A673 (cell line): Measurements from ENCODE around the gene WDR59. TPM values are rescaled to one million over a fixed set of nuclear protein-coding genes. Genes with fewer than 3 reads are reported as not detected.

Source experiments
- BruUV-seq: library from RNA; stranded (reverse); fragments of 400-500 nt; replicated peaks from 2 replicates; lab custom pipeline; 2021; lab: Mats Ljungman, UMichigan
- CTCF ChIA-PET: fragments of 300-600 bp; sonication (Branson Sonifier 250); formaldehyde crosslinking; loops from one replicate; lab custom pipeline; 2022; ENCODE audit warnings: antibody characterized with exemption; lab: Charles Lee
- POLR2A ChIA-PET: fragments of 300-600 bp; sonication (Branson Sonifier 250); formaldehyde crosslinking; loops from one replicate; lab custom pipeline; 2022; ENCODE audit warnings: antibody characterized with exemption; ENCODE audit not compliant: low non-redundant PET; lab: Charles Lee
- DNase-seq: peaks from one replicate; pipeline ENCODE4 v3.0.0-alpha.2; 2015; ENCODE audit warnings: low spot score
- H3K27ac ChIP-seq: fragments of 200-600 bp; sonication (generic); 2 replicates; pipeline ENCODE4 v1.5.1; 2016; ENCODE audit warnings: mixed run types, low read depth, mild to moderate bottlenecking, mixed read lengths, antibody characterized with exemption, low read length; ENCODE audit not compliant: poor library complexity, severe bottlenecking
- H3K27me3 ChIP-seq: fragments of 200-600 bp; sonication (generic); replicated peaks from 2 replicates; pipeline ENCODE4 v1.6.1; 2017; ENCODE audit warnings: mixed run types, low read depth, mild to moderate bottlenecking, mixed read lengths, antibody characterized with exemption, low read length; ENCODE audit not compliant: insufficient read depth, poor library complexity
- H3K36me3 ChIP-seq: fragments of 200-600 bp; sonication (generic); 2 replicates; pipeline ENCODE4 v1.6.1; 2016; ENCODE audit warnings: mixed run types, mild to moderate bottlenecking, mixed read lengths, antibody characterized with exemption, low read length; ENCODE audit not compliant: insufficient read depth, poor library complexity, severe bottlenecking
- H3K4me1 ChIP-seq: fragments of 200-600 bp; sonication (generic); 2 replicates; pipeline ENCODE4 v1.6.1; 2017; ENCODE audit warnings: mixed run types, mild to moderate bottlenecking, mixed read lengths, antibody characterized with exemption, low read length; ENCODE audit not compliant: insufficient read depth, poor library complexity, severe bottlenecking
- H3K4me3 ChIP-seq: fragments of 200-600 bp; sonication (generic); 2 replicates; pipeline ENCODE4 v1.5.1; 2016; ENCODE audit warnings: low read depth, mixed run types, mild to moderate bottlenecking, mixed read lengths, low read length; ENCODE audit not compliant: poor library complexity, severe bottlenecking
- H3K9me3 ChIP-seq: fragments of 200-600 bp; sonication (generic); 2 replicates; pipeline ENCODE4 v1.6.1; 2016; ENCODE audit warnings: mixed run types, low read depth, mild to moderate bottlenecking, mixed read lengths, antibody characterized with exemption, low read length; ENCODE audit not compliant: poor library complexity, severe bottlenecking
- EZH2 ChIP-seq: fragments of 200-600 bp; sonication (generic); IDR thresholded peaks from 2 replicates; pipeline ENCODE4 v1.6.1; 2017; ENCODE audit warnings: borderline replicate concordance, low read depth, mild to moderate bottlenecking, mixed read lengths, antibody characterized with exemption, low read length; ENCODE audit not compliant: poor library complexity, severe bottlenecking
- intact Hi-C: fragments of 100-400 bp; cut with micrococcal nuclease; formaldehyde crosslinking; loops from one replicate; pipeline ENCODE4 v1.10.0; 2022; ENCODE audit not compliant: unreplicated experiment
- total RNA-seq: library from RNA; stranded (reverse); gene quantifications from 2 replicates; pipeline ENCODE4 v1.2.3, GENCODE V29; 2021
- TF ChIP-seq, protein P1 (sequence below): fragments of 300-800, 200-600 bp; sonication (generic); conservative IDR thresholded peaks from 2 replicates; pipeline ENCODE4 v1.5.1; 2017; ENCODE audit warnings: low read depth, mild to moderate bottlenecking, antibody characterized with exemption, low read length, moderate library complexity, mixed read lengths

The WDR59 gene
- total RNA-seq, 1 experiment from 2014 or later: 51.4 TPM

DNA sequence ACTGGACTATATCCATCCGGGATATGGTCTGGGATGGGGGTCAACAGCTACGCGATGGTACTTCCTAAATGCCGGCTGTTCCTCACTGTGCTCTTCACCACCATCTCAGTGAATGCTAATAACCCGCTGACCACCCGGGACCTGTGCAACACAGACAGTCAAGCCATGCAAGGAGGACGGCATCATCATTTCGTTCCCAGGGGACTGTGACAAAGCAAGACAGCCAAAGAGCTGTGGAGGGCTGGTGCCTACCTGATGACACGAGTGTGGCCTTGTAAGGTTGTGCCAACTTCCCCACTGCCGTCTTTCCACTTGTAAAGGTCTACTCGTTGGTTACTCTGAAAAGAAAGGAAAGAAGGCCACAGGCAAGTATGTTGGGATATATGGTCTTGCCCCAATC, 33.7 kb downstream of the WDR59 start:
- no peaks in the 10 kb centered on the region for H3K4me1 ChIP-seq
- no peak overlapping the region for H3K27ac ChIP-seq
- H3K9me3 ChIP-seq: no peaks in the 10 kb centered on the region
- ChIA-PET POLR2A (interaction anchor here (0.6 kb wide), 1 partner anchor 1147 kb away, joined by 3 read pairs; no protein-coding TSS in a partner anchor), CTCF (no interaction called here)
- intact Hi-C loops: no loop called here
- no peaks in the 10 kb centered on the region for H3K27me3 ChIP-seq
- H3K36me3 ChIP-seq: peaks cover 5% of the 10 kb centered on the region
- no peak overlapping the region for H3K4me3 ChIP-seq
- no peak for TF ChIP-seq EZH2
- TF ChIP-seq, protein P1, sequence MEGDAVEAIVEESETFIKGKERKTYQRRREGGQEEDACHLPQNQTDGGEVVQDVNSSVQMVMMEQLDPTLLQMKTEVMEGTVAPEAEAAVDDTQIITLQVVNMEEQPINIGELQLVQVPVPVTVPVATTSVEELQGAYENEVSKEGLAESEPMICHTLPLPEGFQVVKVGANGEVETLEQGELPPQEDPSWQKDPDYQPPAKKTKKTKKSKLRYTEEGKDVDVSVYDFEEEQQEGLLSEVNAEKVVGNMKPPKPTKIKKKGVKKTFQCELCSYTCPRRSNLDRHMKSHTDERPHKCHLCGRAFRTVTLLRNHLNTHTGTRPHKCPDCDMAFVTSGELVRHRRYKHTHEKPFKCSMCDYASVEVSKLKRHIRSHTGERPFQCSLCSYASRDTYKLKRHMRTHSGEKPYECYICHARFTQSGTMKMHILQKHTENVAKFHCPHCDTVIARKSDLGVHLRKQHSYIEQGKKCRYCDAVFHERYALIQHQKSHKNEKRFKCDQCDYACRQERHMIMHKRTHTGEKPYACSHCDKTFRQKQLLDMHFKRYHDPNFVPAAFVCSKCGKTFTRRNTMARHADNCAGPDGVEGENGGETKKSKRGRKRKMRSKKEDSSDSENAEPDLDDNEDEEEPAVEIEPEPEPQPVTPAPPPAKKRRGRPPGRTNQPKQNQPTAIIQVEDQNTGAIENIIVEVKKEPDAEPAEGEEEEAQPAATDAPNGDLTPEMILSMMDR: no peak
- DNase-seq: no peak
- no TSS peak for BruUV-seq

DNA sequence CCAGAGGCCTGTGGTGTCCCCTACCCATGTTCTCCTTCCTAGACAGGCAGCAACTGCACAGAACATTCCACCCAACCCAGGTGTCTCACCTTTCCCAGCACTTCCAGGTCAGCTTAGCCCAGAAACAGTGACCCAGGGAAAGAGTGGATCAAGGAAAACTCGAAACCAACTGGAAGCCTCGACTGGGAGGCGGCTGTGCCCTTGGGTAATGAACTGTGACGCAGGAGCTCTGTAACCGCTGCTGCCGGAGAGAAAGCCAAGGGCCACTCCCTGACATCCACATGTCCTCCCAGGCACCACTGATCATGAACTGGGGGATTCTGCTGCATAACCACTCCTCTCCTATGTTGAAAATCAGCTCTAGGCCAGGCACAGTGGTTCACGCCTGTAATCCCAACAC, 34.4 kb downstream of the WDR59 start:
- H3K4me1 ChIP-seq: no peaks in the 10 kb centered on the region
- no peak for DNase-seq
- H3K27ac ChIP-seq: no peak overlapping the region
- H3K36me3 ChIP-seq: peaks cover 5% of the 10 kb centered on the region
- POLR2A ChIA-PET: no interaction called here
- TF ChIP-seq, protein P1: no peak
- TF ChIP-seq EZH2: no peak
- no peak overlapping the region for H3K4me3 ChIP-seq
- BruUV-seq: no TSS peak
- intact Hi-C loops: no loop called here
- H3K27me3 ChIP-seq: no peaks in the 10 kb centered on the region
- CTCF ChIA-PET: no interaction called here
- H3K9me3 ChIP-seq: no peaks in the 10 kb centered on the region

DNA sequence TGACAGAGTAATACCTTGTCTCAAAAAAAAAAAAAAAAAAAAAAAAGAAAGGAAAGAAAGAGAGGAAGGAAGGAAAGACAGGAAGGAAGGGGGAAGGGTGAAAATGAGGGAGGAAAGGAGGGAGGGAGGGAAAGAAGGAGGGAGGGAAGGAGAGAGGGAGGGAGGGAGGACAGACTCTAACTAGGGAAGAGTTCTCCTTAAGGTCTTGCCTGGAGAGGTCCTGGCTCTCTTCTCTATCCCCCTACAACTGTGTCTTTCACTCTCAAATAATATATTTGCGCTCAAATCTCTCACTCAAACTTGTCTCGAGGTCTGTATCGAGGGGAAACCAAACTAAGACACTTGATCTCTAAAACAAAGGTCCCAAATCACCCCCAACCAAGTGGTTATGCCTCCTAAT, 35.6 kb downstream of the WDR59 start:
- TF ChIP-seq, protein P1: no peak
- TF ChIP-seq EZH2: no peak
- CTCF ChIA-PET: no interaction called here
- H3K9me3 ChIP-seq: no peaks in the 10 kb centered on the region
- POLR2A ChIA-PET: no interaction called here
- BruUV-seq: no TSS peak
- H3K27ac ChIP-seq: no peak overlapping the region
- H3K36me3 ChIP-seq: peaks cover 5% of the 10 kb centered on the region
- no peaks in the 10 kb centered on the region for H3K4me1 ChIP-seq
- H3K27me3 ChIP-seq: no peaks in the 10 kb centered on the region
- intact Hi-C loops: no loop called here
- H3K4me3 ChIP-seq: no peak overlapping the region
- no peak for DNase-seq
